Hepatocyte (in vitro differentiated cells): ENCODE measurements around the gene HLTF. TPM values are rescaled to one million over a fixed set of nuclear protein-coding genes. Genes with fewer than 3 reads are reported as not detected.

Experiments
- DNase-seq: peaks from one replicate; pipeline ENCODE4 v3.0.0-alpha.2; 2016; ENCODE audit warnings: low spot score
- H2AFZ ChIP-seq: fragments of 200-600 bp; sonication (generic); 2 replicates; pipeline ENCODE4 v1.6.0; 2016; ENCODE audit warnings: antibody characterized with exemption, mild to moderate bottlenecking
- H3K27ac ChIP-seq: fragments of 200-600 bp; sonication (generic); 2 replicates; pipeline ENCODE4 v1.5.1; 2016; ENCODE audit warnings: mild to moderate bottlenecking
- H3K27me3 ChIP-seq: fragments of 200-600 bp; sonication (generic); 2 replicates; pipeline ENCODE4 v1.6.1; 2016
- H3K36me3 ChIP-seq: fragments of 200-600 bp; sonication (generic); replicated peaks from 2 replicates; pipeline ENCODE4 v1.5.1; 2016; ENCODE audit warnings: low read depth; ENCODE audit not compliant: insufficient read depth
- H3K4me1 ChIP-seq: fragments of 200-600 bp; sonication (generic); 2 replicates; pipeline ENCODE4 v1.5.1; 2016; ENCODE audit warnings: mild to moderate bottlenecking, moderate library complexity; ENCODE audit not compliant: insufficient read depth
- H3K4me2 ChIP-seq: fragments of 200-600 bp; sonication (generic); 2 replicates; pipeline ENCODE4 v1.6.0; 2016
- H3K4me3 ChIP-seq: fragments of 200-600 bp; sonication (generic); 2 replicates; pipeline ENCODE4 v1.5.1; 2016; ENCODE audit warnings: mild to moderate bottlenecking
- H3K79me2 ChIP-seq: fragments of 200-600 bp; sonication (generic); 2 replicates; pipeline ENCODE4 v1.6.0; 2017; ENCODE audit warnings: mild to moderate bottlenecking
- H3K9me2 ChIP-seq: fragments of 200-600 bp; sonication (generic); replicated peaks from 2 replicates; pipeline ENCODE4 v1.6.0; 2017; ENCODE audit warnings: mild to moderate bottlenecking; ENCODE audit not compliant: insufficient read depth
- H3K9me3 ChIP-seq: fragments of 200-600 bp; sonication (generic); 2 replicates; pipeline ENCODE4 v1.5.1; 2016; ENCODE audit warnings: low read depth, mild to moderate bottlenecking
- H4K20me1 ChIP-seq: fragments of 200-600 bp; sonication (generic); 2 replicates; pipeline ENCODE4 v1.6.0; 2016; ENCODE audit warnings: mild to moderate bottlenecking; ENCODE audit not compliant: insufficient read depth, poor library complexity, severe bottlenecking
- EZH2 ChIP-seq: fragments of 200-600 bp; sonication (generic); IDR thresholded peaks from 2 replicates; pipeline ENCODE4 v1.6.1; 2016; ENCODE audit warnings: antibody characterized with exemption, mild to moderate bottlenecking, borderline replicate concordance
- EZH2phosphoT487 ChIP-seq: fragments of 200-600 bp; sonication (generic); IDR thresholded peaks from one replicate; pipeline ENCODE4 v1.6.1; 2018; ENCODE audit warnings: antibody characterized with exemption, mild to moderate bottlenecking, low read depth, moderate library complexity; ENCODE audit not compliant: unreplicated experiment, severe bottlenecking
- WGBS: methylation state at CpG from one replicate; pipeline ENCODE4 v1.1.6; 2016; ENCODE audit warnings: low lambda C conversion rate; ENCODE audit errors: missing lambda C conversion rate; 5-methylcytosine and 5-hydroxymethylcytosine counted together
- polyA plus RNA-seq: library from polyadenylated mRNA; unstranded; fragments of >200 nt; fragmentation: Nextera tagmentation; extraction: Ambion mirVana; gene quantifications from 2 replicates; pipeline ENCODE4 v1.2.1, GENCODE V29; 2016
- total RNA-seq: library from RNA; depleted of rRNA; stranded (reverse); fragments of >200 nt; gene quantifications from 2 replicates; pipeline ENCODE4 v1.2.3, GENCODE V29; 2014
- TF ChIP-seq, protein P1 (sequence below): fragments of 200-600 bp; sonication (generic); IDR thresholded peaks from 2 replicates; pipeline ENCODE4 v1.5.1; 2016; ENCODE audit warnings: antibody characterized with exemption, mild to moderate bottlenecking; ENCODE audit not compliant: poor library complexity

The HLTF gene
- total and polyA plus RNA-seq, 2 experiments from 2014 or later = 15.9 to 29.4 TPM

DNA sequence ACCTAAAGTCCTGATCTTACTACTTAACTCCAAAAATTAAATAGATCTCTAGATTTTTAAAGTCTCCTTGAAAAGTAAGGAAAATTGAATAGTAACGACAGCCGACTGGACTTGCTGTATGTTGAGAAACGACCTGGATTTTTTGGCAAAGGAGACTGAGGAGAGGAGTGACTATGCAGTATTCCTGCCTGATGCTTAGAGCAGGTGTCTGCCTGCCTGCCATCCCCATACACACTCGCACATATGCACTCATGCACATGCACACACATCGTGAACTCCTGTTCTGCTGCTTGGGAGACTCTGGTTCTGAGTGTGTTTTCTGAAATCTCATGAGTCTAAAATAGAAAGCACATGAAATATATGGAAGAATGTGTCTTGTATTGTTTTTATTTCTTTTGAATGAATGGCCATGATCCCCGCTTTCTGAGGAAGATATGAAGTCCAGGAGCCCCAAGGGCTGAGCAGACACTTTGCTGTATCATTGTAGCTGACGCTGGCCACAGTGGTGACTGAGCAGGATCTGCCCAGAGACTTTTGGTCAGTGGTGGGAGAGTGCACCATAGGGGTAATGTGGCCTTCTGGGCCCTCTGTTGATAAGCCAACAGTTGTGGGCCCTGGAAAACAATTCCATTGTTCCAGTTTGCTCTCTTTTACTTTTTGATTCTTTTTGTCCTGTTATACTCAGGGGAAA, 78.6 kb downstream of the HLTF start:
- TF ChIP-seq EZH2phosphoT487 = no peak
- no peaks in the 10 kb centered on the region for H3K36me3 ChIP-seq
- WGBS = 94% methylated on average over 7 of the region's 7 CpGs

DNA sequence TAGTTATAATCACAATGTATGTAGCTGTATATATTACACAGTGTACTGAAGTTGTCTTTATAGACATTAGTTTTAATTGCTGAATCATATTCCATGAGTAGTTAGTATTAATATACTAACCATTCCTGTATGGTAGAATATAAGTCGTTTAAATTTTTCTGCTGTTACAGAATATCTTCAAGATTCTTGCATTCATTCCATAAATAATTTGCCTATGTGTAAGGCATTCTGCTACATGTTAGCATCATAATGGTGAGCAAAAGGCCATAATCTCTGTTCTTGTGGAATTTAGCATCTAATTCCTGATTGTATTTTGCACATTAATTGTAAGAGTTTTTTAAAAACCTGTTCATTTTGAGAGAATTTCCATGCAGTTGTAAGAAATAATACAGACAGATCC, 80.9 kb downstream of the HLTF start:
- Histone ChIP-seq H3K27ac (no peak overlapping the region), H3K27me3 (no peaks in the 10 kb centered on the region), H2AFZ (no peak overlapping the region), H3K9me2 (no peaks in the 10 kb centered on the region), H4K20me1 (no peaks in the 10 kb centered on the region), H3K4me2 (no peak overlapping the region), H3K79me2 (no peaks in the 10 kb centered on the region), H3K4me1 (no peaks in the 10 kb centered on the region), H3K4me3 (no peak overlapping the region), H3K36me3 (no peaks in the 10 kb centered on the region), H3K9me3 (no peaks in the 10 kb centered on the region)
- DNase-seq = no peak
- 78% methylated on average over 1 of the region's 1 CpG for WGBS
- TF ChIP-seq, protein P1, sequence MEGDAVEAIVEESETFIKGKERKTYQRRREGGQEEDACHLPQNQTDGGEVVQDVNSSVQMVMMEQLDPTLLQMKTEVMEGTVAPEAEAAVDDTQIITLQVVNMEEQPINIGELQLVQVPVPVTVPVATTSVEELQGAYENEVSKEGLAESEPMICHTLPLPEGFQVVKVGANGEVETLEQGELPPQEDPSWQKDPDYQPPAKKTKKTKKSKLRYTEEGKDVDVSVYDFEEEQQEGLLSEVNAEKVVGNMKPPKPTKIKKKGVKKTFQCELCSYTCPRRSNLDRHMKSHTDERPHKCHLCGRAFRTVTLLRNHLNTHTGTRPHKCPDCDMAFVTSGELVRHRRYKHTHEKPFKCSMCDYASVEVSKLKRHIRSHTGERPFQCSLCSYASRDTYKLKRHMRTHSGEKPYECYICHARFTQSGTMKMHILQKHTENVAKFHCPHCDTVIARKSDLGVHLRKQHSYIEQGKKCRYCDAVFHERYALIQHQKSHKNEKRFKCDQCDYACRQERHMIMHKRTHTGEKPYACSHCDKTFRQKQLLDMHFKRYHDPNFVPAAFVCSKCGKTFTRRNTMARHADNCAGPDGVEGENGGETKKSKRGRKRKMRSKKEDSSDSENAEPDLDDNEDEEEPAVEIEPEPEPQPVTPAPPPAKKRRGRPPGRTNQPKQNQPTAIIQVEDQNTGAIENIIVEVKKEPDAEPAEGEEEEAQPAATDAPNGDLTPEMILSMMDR = no peak
- TF ChIP-seq EZH2phosphoT487 (no peak), EZH2 (no peak)

More for the DNA sequence above, 78.6 kb downstream of the HLTF start:
- H3K4me2 ChIP-seq = no peak overlapping the region
- H2AFZ ChIP-seq = no peak overlapping the region
- no peaks in the 10 kb centered on the region for H4K20me1 ChIP-seq
- H3K4me1 ChIP-seq = no peaks in the 10 kb centered on the region
- no peaks in the 10 kb centered on the region for H3K9me3 ChIP-seq
- H3K27me3 ChIP-seq = no peaks in the 10 kb centered on the region
- no peak overlapping the region for H3K4me3 ChIP-seq
- no peaks in the 10 kb centered on the region for H3K79me2 ChIP-seq
- H3K9me2 ChIP-seq = no peaks in the 10 kb centered on the region
- no peak for DNase-seq
- H3K27ac ChIP-seq = no peak overlapping the region

DNA sequence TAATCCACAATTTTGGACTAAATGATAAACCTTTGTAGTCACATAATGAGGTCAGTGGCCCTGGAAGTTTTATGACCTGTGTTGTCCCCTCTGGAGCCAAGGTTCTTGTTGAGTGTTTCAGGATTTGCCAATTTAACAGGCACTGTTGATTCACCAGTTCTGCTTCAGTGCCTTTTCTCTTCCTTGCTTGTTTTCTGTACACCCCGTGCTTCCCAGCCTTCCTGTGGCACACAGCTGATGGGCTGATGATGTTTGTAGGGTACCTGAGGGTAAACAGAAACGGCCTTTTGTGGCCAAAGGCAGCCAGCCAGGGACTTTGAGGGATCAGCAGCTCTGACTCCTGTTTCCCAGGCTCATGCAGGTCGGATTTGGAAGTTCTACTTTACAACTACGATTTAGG, 81.7 kb downstream of the HLTF start:
- no peak for DNase-seq
- H3K36me3 ChIP-seq = no peaks in the 10 kb centered on the region
- no peak overlapping the region for H3K27ac ChIP-seq
- no peaks in the 10 kb centered on the region for H3K9me2 ChIP-seq
- TF ChIP-seq EZH2phosphoT487 (no peak), EZH2 (no peak)
- TF ChIP-seq, protein P1 = no peak
- no peak overlapping the region for H3K4me3 ChIP-seq
- H3K4me2 ChIP-seq = no peak overlapping the region
- H3K27me3 ChIP-seq = no peaks in the 10 kb centered on the region
- no peaks in the 10 kb centered on the region for H3K4me1 ChIP-seq
- no peaks in the 10 kb centered on the region for H4K20me1 ChIP-seq
- WGBS = 59% methylated on average over 4 of the region's 4 CpGs
- H3K9me3 ChIP-seq = no peaks in the 10 kb centered on the region
- no peaks in the 10 kb centered on the region for H3K79me2 ChIP-seq
- H2AFZ ChIP-seq = no peak overlapping the region

DNA sequence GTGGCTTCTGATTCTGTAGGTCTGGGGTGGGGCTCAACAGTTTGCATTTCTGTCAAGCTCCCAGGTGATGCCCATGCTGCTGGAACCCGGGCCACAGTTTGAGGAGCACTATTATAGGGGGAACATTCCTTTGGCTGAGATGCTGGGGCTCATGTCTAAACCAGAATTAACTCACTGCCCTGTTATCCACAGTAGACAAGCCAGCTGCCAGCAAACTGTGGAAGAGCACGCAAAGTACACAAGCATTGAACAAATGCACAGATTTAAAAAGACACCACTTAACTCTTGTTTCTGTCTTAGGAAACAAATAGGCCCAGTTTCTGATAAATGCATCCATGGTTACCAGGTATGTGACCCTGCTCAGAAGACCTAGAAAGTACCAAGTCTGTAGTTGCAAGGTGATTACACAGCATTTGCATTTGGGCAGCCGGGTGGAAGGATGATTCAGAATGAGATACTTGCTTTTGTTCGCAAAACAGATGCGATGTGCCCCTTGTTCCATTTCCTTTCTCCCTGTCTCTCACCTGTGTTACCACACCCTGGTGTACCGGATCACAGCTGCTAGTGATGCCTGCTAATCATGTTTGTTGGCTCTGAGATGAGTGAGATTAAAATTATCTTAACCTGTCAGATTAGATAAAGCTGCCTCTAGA, 82.6 kb downstream of the HLTF start:
- Histone ChIP-seq H2AFZ (no peak overlapping the region), H3K79me2 (no peaks in the 10 kb centered on the region), H3K9me3 (no peaks in the 10 kb centered on the region), H3K27me3 (no peaks in the 10 kb centered on the region), H3K9me2 (no peaks in the 10 kb centered on the region), H3K4me1 (no peaks in the 10 kb centered on the region), H3K4me2 (no peak overlapping the region), H3K36me3 (no peaks in the 10 kb centered on the region), H4K20me1 (no peaks in the 10 kb centered on the region), H3K27ac (no peak overlapping the region), H3K4me3 (no peak overlapping the region)
- no peak for TF ChIP-seq EZH2
- TF ChIP-seq, protein P1 = no peak
- no peak for TF ChIP-seq EZH2phosphoT487
- WGBS = 71% methylated on average over 6 of the region's 6 CpGs
- DNase-seq = no peak
